ENCODE data around the gene ZNF609.

- no peak for TF ChIP-seq EZH2 (IDR thresholded peaks at IDR 0.05)
- TF ChIP-seq POLR2AphosphoS5 (IDR thresholded peaks at IDR 0.05; ENCODE audit: borderline replicate concordance, low read depth, low read length): no peak
- TF ChIP-seq FOXP2 (optimal IDR thresholded peaks at IDR 0.05; ENCODE audit: control extremely low read depth, extremely low read length, insufficient read depth): no peak
Measured at GRCh38 chr15:64521726-64522164, 61.4 kb downstream of the ZNF609 start.

Data from SK-N-MC (cell line).